Calu3 (cell line): ENCODE results near the gene PDIA4. TPM values are rescaled to one million over a fixed set of nuclear protein-coding genes. Genes with fewer than 3 reads are reported as not detected.

Source experiments
- Bru-seq: library from RNA; stranded (reverse); fragments of 400-500 nt; gene quantifications from one replicate; lab custom pipeline; 2021; lab: Mats Ljungman, UMichigan
- BruChase-seq, 2 experiments: library from RNA; stranded (reverse); fragments of 400-500 nt; gene quantifications; one replicate each; lab custom pipeline; 2021; lab: Mats Ljungman, UMichigan
- BruUV-seq: library from RNA; stranded (reverse); fragments of 400-500 nt; replicated peaks from 2 replicates; lab custom pipeline; 2021; lab: Mats Ljungman, UMichigan
- CTCF ChIA-PET: fragments of 300-600 bp; sonication (Branson Sonifier 250); formaldehyde crosslinking; loops from one replicate; lab custom pipeline; 2022; ENCODE audit warnings: antibody characterized with exemption; lab: Charles Lee
- DNase-seq: peaks from one replicate; pipeline ENCODE4 v3.0.0; 2022
- H3K27ac Mint-ChIP-seq: one replicate; pipeline ENCODE4 v1.8.0; 2022; ENCODE audit warnings: mixed read lengths; ENCODE audit not compliant: unreplicated experiment
- H3K27me3 Mint-ChIP-seq: one replicate; pipeline ENCODE4 v1.8.0; 2022; ENCODE audit warnings: mixed read lengths; ENCODE audit not compliant: unreplicated experiment
- H3K36me3 Mint-ChIP-seq: one replicate; pipeline ENCODE4 v1.8.0; 2022; ENCODE audit warnings: mild to moderate bottlenecking, moderate library complexity, mixed read lengths; ENCODE audit not compliant: insufficient read depth, unreplicated experiment
- H3K4me1 Mint-ChIP-seq: one replicate; pipeline ENCODE4 v1.8.0; 2022; ENCODE audit warnings: mild to moderate bottlenecking, low read depth, mixed read lengths; ENCODE audit not compliant: unreplicated experiment
- H3K4me3 Mint-ChIP-seq: one replicate; pipeline ENCODE4 v1.8.0; 2022; ENCODE audit warnings: mild to moderate bottlenecking, low read depth, moderate library complexity, mixed read lengths; ENCODE audit not compliant: unreplicated experiment
- H3K9me3 Mint-ChIP-seq: one replicate; pipeline ENCODE4 v1.8.0; 2022; ENCODE audit warnings: low read depth, mixed read lengths; ENCODE audit not compliant: unreplicated experiment
- intact Hi-C: fragments of 100-400 bp; cut with micrococcal nuclease; formaldehyde crosslinking; loops from one replicate; pipeline ENCODE4 v1.10.0; 2022; ENCODE audit not compliant: unreplicated experiment
- long read RNA-seq: library from polyadenylated mRNA; stranded (forward); transcript quantifications from one replicate; pipeline ENCODE4 v2.0.0, GENCODE V29; 2022
- total RNA-seq: library from RNA; stranded (reverse); gene quantifications from 2 replicates; pipeline ENCODE4 v1.2.3, GENCODE V29; 2022
- TF ChIP-seq, protein P1 (sequence below): fragments of 200-600 bp; IDR thresholded peaks from one replicate; pipeline ENCODE4 v1.8.0; 2022; ENCODE audit warnings: antibody characterized with exemption; ENCODE audit not compliant: unreplicated experiment

Gene PDIA4, protein sequence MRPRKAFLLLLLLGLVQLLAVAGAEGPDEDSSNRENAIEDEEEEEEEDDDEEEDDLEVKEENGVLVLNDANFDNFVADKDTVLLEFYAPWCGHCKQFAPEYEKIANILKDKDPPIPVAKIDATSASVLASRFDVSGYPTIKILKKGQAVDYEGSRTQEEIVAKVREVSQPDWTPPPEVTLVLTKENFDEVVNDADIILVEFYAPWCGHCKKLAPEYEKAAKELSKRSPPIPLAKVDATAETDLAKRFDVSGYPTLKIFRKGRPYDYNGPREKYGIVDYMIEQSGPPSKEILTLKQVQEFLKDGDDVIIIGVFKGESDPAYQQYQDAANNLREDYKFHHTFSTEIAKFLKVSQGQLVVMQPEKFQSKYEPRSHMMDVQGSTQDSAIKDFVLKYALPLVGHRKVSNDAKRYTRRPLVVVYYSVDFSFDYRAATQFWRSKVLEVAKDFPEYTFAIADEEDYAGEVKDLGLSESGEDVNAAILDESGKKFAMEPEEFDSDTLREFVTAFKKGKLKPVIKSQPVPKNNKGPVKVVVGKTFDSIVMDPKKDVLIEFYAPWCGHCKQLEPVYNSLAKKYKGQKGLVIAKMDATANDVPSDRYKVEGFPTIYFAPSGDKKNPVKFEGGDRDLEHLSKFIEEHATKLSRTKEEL
- total RNA-seq, result 332 and 351 TPM in 2 replicates
- Bru-seq, nascent RNA, result percentile 84 among the genes with signal in this experiment
- BruChase-seq, experiment 1, labeled RNA remaining after a 6-hour chase, result percentile 95 among the genes with signal in this experiment
- BruChase-seq, experiment 2, labeled RNA remaining after a 2-hour chase, result percentile 90 among the genes with signal in this experiment
- long read RNA-seq, transcript PDIA4-203 (3 exons, 632 nt), result minor isoform, 5 of 968 reads
- long read RNA-seq, transcript PDIA4-201 (10 exons, 2,903 nt), result major isoform, 793 of 968 reads
- long read RNA-seq, partial matches to known transcripts, result 79 of 968 reads
- long read RNA-seq, other reads (novel, unspliced or antisense), result 91 of 968 reads

DNA sequence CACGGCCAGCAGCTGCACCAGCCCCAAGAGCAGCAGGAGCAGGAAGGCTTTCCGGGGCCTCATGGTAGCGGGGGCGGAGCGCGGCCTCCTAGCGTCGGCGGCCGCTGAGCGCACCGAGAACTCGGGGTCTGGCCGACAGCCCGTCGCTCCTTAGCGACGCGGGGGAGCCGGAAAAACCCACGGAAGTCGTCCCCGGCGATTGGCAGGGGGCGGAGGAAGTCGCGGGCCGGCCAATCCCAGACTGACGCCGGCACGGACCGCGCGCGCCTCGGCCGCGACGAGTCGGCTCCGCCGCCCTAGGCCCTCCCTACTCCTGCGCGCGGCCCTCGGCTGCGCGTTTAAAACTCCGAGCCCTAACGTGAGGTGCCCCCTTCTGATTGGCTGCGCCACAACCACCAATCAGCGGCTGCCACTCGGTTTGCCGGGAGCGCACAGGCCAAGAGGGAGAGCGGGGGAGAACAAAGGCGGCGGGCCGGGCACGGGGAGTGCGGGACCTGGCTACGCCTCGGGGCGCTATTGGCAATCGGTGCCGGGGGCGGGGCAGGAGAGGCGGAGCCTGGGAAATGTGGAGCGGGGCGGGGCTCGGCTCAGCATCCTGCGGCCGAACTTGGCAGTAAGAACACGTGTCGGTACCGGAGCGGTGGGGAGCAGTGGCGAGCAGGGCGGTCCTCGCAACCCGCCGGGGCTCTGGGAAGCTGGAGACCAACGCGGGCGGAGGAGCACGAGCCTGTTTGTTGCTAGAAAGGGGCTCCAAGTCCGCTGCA, at the start of gene PDIA4:
PDIA4 (minus strand) TSS at position 160 of the 764 bp plus-strand sequence; CDS start at position 63, 97 bp downstream.
- BruUV-seq, result no TSS peak
- Mint-ChIP-seq H3K9me3 (peaks cover 4% of the 10 kb centered on the region), H3K27ac (peak within 1 kb of the TSS; percentile 98), H3K36me3 (peaks cover 47% of the 10 kb centered on the region), H3K27me3 (no peaks in the 10 kb centered on the region), H3K4me3 (peak within 1 kb of the TSS; percentile 94), H3K4me1 (peaks cover 17% of the 10 kb centered on the region)
- intact Hi-C loops, result loop anchor here (5.0 kb wide), 1 partner anchor 119 kb away; the partner anchor contains the start of gene ZNF398
- DNase-seq, result peak; percentile 100
- CTCF ChIA-PET, result interaction anchor here (0.7 to 2.1 kb wide), 2 partner anchors 22 to 37 kb away, joined by 3 to 7 read pairs; no protein-coding TSS in a partner anchor
- TF ChIP-seq, protein P1, sequence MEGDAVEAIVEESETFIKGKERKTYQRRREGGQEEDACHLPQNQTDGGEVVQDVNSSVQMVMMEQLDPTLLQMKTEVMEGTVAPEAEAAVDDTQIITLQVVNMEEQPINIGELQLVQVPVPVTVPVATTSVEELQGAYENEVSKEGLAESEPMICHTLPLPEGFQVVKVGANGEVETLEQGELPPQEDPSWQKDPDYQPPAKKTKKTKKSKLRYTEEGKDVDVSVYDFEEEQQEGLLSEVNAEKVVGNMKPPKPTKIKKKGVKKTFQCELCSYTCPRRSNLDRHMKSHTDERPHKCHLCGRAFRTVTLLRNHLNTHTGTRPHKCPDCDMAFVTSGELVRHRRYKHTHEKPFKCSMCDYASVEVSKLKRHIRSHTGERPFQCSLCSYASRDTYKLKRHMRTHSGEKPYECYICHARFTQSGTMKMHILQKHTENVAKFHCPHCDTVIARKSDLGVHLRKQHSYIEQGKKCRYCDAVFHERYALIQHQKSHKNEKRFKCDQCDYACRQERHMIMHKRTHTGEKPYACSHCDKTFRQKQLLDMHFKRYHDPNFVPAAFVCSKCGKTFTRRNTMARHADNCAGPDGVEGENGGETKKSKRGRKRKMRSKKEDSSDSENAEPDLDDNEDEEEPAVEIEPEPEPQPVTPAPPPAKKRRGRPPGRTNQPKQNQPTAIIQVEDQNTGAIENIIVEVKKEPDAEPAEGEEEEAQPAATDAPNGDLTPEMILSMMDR, result peak; percentile 26

DNA sequence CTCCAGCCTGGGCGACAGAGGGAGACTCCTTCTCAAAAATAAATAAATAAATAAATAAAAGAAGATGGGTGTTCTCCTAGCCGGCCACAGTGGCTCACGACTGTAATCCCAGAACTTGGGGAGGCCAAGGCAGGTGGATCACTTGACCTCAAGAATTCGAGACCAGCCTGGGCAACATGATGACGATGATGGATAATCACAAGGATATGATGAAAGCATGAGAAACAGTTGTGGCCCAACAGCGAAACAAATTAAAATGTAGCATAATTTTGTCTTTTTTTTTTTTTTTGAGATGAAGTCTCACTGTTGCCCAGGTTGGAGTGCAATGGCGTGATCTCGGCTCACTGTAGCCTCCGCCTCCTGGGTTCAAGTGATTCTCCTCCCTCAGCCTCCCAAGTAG, 49.3 kb upstream of the PDIA4 start:
- BruUV-seq, result no TSS peak
- H3K9me3 Mint-ChIP-seq, result no peaks in the 10 kb centered on the region
- intact Hi-C loops, result no loop called here
- TF ChIP-seq, protein P1, result no peak
- no peak overlapping the region for H3K4me3 Mint-ChIP-seq
- peaks cover 6% of the 10 kb centered on the region for H3K36me3 Mint-ChIP-seq
- H3K4me1 Mint-ChIP-seq, result no peaks in the 10 kb centered on the region
- no peak for DNase-seq
- CTCF ChIA-PET, result no interaction called here
- H3K27me3 Mint-ChIP-seq, result no peaks in the 10 kb centered on the region
- H3K27ac Mint-ChIP-seq, result no peak overlapping the region

DNA sequence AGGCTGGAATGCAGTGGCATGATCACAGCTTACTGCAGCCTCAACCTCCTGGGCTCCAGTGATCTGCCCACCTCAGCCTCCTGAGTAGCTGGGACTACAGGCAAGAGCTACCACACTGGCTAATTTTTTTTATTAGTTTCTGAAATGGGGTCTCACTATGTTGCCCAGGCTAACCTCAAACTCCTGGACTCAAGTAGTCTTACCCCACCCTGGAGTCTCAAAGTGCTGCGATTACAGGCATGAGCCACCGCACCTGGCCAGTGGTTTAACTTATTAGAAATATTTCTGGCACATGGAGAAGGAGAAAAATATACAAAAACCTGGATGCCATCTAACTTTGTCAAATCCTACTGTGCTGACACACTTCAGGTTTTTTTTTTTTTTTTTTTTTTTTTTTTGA, 47.0 kb upstream of the PDIA4 start:
- Mint-ChIP-seq H3K27me3 (no peaks in the 10 kb centered on the region), H3K27ac (no peak overlapping the region), H3K4me1 (no peaks in the 10 kb centered on the region), H3K36me3 (peaks cover 13% of the 10 kb centered on the region), H3K4me3 (no peak overlapping the region), H3K9me3 (no peaks in the 10 kb centered on the region)
- TF ChIP-seq, protein P1, result no peak
- DNase-seq, result no peak
- BruUV-seq, result no TSS peak
- intact Hi-C loops, result no loop called here
- CTCF ChIA-PET, result no interaction called here
